Spleen (tissue), 13 donors: ENCODE results near the gene VSIG2. TPM values are rescaled to one million over a fixed set of nuclear protein-coding genes. Genes with fewer than 3 reads are reported as not detected.

Experiments used
- DNase-seq: peaks from one replicate; pipeline ENCODE4 v3.0.0-alpha.2; 2020
- H3K27ac ChIP-seq, 8 donors: fragments of 200-600 bp; sonication (generic) in 7 of 8; 1 replicate in 4 of 8; 2 replicates in 4 of 8; pipeline versions ENCODE4 v1.5.0 to v1.8.0; 2016 to 2021; ENCODE audit warnings: inconsistent platforms in 4 of 8, mild to moderate bottlenecking in 4 of 8, moderate library complexity in 1 of 8
- H3K27me3 ChIP-seq, 7 donors: fragments of 200-600 bp; sonication (generic) in 6 of 7; replicated peaks in 1 of 7; 1 replicate in 4 of 7; 2 replicates in 3 of 7; pipeline versions ENCODE4 v1.5.0 to v1.8.0; 2016 to 2021; ENCODE audit warnings: inconsistent platforms in 3 of 7, mild to moderate bottlenecking in 1 of 7
- H3K36me3 ChIP-seq, 6 donors: fragments of 200-600 bp; sonication (generic) in 5 of 6; 1 replicate in 4 of 6; 2 replicates in 2 of 6; pipeline versions ENCODE4 v1.5.0 to v1.8.0; 2016 to 2021; ENCODE audit warnings: inconsistent platforms in 2 of 6
- H3K4me1 ChIP-seq, 6 donors: fragments of 200-600 bp; sonication (generic) in 5 of 6; 1 replicate in 3 of 6; 2 replicates in 3 of 6; pipeline versions ENCODE4 v1.5.0 to v1.8.0; 2016 to 2021; ENCODE audit warnings: inconsistent platforms in 3 of 6
- H3K4me3 ChIP-seq, 8 donors: fragments of 200-600 bp; sonication (generic) in 7 of 8; 1 replicate in 4 of 8; 2 replicates in 4 of 8; pipeline versions ENCODE4 v1.5.0 to v1.8.0; 2016 to 2021; ENCODE audit warnings: inconsistent platforms in 4 of 8, mild to moderate bottlenecking in 4 of 8, moderate library complexity in 2 of 8
- H3K9me3 ChIP-seq, 8 donors: fragments of 200-600 bp; sonication (generic) in 7 of 8; 1 replicate in 4 of 8; 2 replicates in 4 of 8; pipeline versions ENCODE4 v1.5.0 to v1.8.0; 2016 to 2021; ENCODE audit warnings: inconsistent platforms in 4 of 8
- CTCF ChIP-seq, 11 experiments: fragments of 200-600 bp in 7 of 11; fragments of 450-650 bp in 4 of 11; sonication (generic) in 4 of 11; IDR thresholded peaks in 8 of 11; conservative IDR thresholded peaks in 3 of 11; 1 replicate in 7 of 11; 2 replicates in 4 of 11; pipeline versions ENCODE4 v1.4.0 to v1.8.0; 2016 to 2021; ENCODE audit warnings: antibody characterized with exemption in 11 of 11, inconsistent platforms in 4 of 11, mild to moderate bottlenecking in 1 of 11
- POLR2A ChIP-seq, 3 donors: fragments of 450-650 bp; IDR thresholded peaks; one replicate each; pipeline ENCODE4 v1.5.1; 2017; ENCODE audit warnings: antibody characterized with exemption in 3 of 3, mild to moderate bottlenecking in 1 of 3
- POLR2AphosphoS5 ChIP-seq, 3 donors: sonication (generic); formaldehyde crosslinking; IDR thresholded peaks; one replicate each; pipeline ENCODE4 v1.5.1; 2017; ENCODE audit warnings: antibody characterized with exemption in 3 of 3
- WGBS, 5 donors: extraction: QIAGEN DNeasy Blood & Tissue Kit in 3 of 5; methylation state at CpG; one replicate each; pipeline versions ENCODE4 v1.1.5 to v1.1.7; 2013 to 2018; 5-methylcytosine and 5-hydroxymethylcytosine counted together
- intact Hi-C: fragments of 100-400 bp; cut with DNase I; formaldehyde crosslinking; loops from one replicate; pipeline ENCODE4 v1.15.0; 2023; ENCODE audit warnings: low total_unique reads
- long read RNA-seq, 2 donors: transcript quantifications; one replicate each; lab custom pipeline, GENCODE V29; 2026
- polyA plus RNA-seq, 3 donors: library from polyadenylated mRNA; stranded (reverse); fragments of 200-250 nt; gene quantifications; one replicate each; pipeline ENCODE4 v1.2.1, GENCODE V29; 2013
- total RNA-seq, 7 donors: library from RNA; depleted of rRNA in 3 of 7; stranded (reverse); fragments of >200 nt in 3 of 7; fragmentation: NEBNext Ultra II Directional in 4 of 7; extraction: Animal tissue kit (Norgen Biotek cat#: 25700) in 4 of 7; gene quantifications; one replicate each; pipeline versions ENCODE4 v1.1.0 to v1.2.1, GENCODE V29; 2016 to 2021
- donor health status: healthy with polysubstance abuse.
- donor health status: DM: no; HTN: no; CAD: no; lungs with moderate emphysema.
- donor health status: DM: no; HTN: no; CAD: no.
- donor health status: Bipolar disorder and iron deficiency.
- donor health status: healthy.
- donor health status: DM: no; HTN: no; CAD: no.
- donor health status: DM: yes; HTN: yes; CAD: no.

Gene VSIG2
- total RNA-seq, result 1 to 10 TPM in 2 of 7 donors, under 1 TPM in 2, not detected in 3; 0.43 to 1.5 (median 1.0) TPM
- 1 to 10 TPM in 2 of 3 donors, under 1 TPM in 1; 0.47 to 2.1 (median 2.0) TPM for polyA plus RNA-seq
- long read RNA-seq, donor 1, result 0 reads
- long read RNA-seq, donor 2, result 0 reads

GRCh38 chr11:124751741-124752470, at the start of gene VSIG2:
TSS of gene VSIG2 (minus strand) at chr11:124752255. CDS start at chr11:124752137, 118 bp downstream.
- peak; percentile 77 for DNase-seq
- peaks cover 0 to 64% (median 45%) of the 10 kb centered on the region in 6 donors for H3K4me1 ChIP-seq
- H3K27ac ChIP-seq, result peak within 1 kb of the TSS in 4 of 8 donors; percentile 3 to 48 (median 41)
- intact Hi-C loops, result no loop called here
- no peaks in the 10 kb centered on the region for H3K9me3 ChIP-seq
- no peak within 1 kb of the TSS for H3K4me3 ChIP-seq
- WGBS, 5 donors, result 54 to 81% (median 67%) methylated on average over 29 to 42 of the region's 42 CpGs
- H3K27me3 ChIP-seq, result peaks cover 0 to 14% (median 0%) of the 10 kb centered on the region in 7 donors
- peak in 2 of 3 donors; percentile 56 to 76 for TF ChIP-seq POLR2AphosphoS5 (IDR thresholded peaks at IDR 0.05)
- no peak for TF ChIP-seq POLR2A (IDR thresholded peaks at IDR 0.05)
- no peaks in the 10 kb centered on the region for H3K36me3 ChIP-seq

GRCh38 chr11:124801014-124801413, 49.0 kb upstream of the VSIG2 start:
- no peak for TF ChIP-seq POLR2A (IDR thresholded peaks at IDR 0.05)
- no peak for TF ChIP-seq POLR2AphosphoS5 (IDR thresholded peaks at IDR 0.05)
- no peak for TF ChIP-seq CTCF (IDR thresholded peaks at IDR 0.05 in 8 of 11, conservative IDR thresholded peaks at IDR 0.05 in 3 of 11)
- DNase-seq, result no peak
- 10 to 18% (median 13%) methylated on average over 8 of the region's 8 CpGs for WGBS, 5 donors

GRCh38 chr11:124800226-124800929, 48.3 kb upstream of the VSIG2 start, which contains the start of gene MSANTD2:
TSS of gene MSANTD2 (minus strand) at chr11:124800406. CDS start at chr11:124800380, 26 bp downstream.
- Histone ChIP-seq H3K4me3 (peak within 1 kb of the TSS; percentile 65 to 99 (median 96)), H3K4me1 (peaks cover 12 to 52% (median 39%) of the 10 kb centered on the region in 6 donors), H3K27me3 (peaks cover 0 to 6% (median 0%) of the 10 kb centered on the region in 7 donors), H3K27ac (peak within 1 kb of the TSS; percentile 97 to 100 (median 98)), H3K9me3 (no peaks in the 10 kb centered on the region), H3K36me3 (peaks cover 0 to 3% (median under 1%) of the 10 kb centered on the region in 6 donors)
- TF ChIP-seq POLR2AphosphoS5 (IDR thresholded peaks at IDR 0.05), result peak; percentile 94 to 97 (median 96)
- peak in 2 of 11 experiments; percentile 14 to 18 for TF ChIP-seq CTCF (IDR thresholded peaks at IDR 0.05 in 8 of 11, conservative IDR thresholded peaks at IDR 0.05 in 3 of 11)
- TF ChIP-seq POLR2A (IDR thresholded peaks at IDR 0.05), result peak in 1 of 3 donors; percentile 74
- 0 to 2% (median 0%) methylated on average over 21 to 62 of the region's 62 CpGs for WGBS, 5 donors
- intact Hi-C loops, result no loop called here
- DNase-seq, result peak; percentile 97

More at GRCh38 chr11:124801014-124801413, 49.0 kb upstream of the VSIG2 start:
- Histone ChIP-seq H3K9me3 (no peaks in the 10 kb centered on the region), H3K27ac (peak overlapping the region; percentile 97 to 100 (median 98)), H3K4me3 (peak overlapping the region; percentile 65 to 99 (median 96)), H3K27me3 (peaks cover 0 to 6% (median 0%) of the 10 kb centered on the region in 7 donors), H3K4me1 (peaks cover 12 to 52% (median 39%) of the 10 kb centered on the region in 6 donors), H3K36me3 (peaks cover 0 to 9% (median 2%) of the 10 kb centered on the region in 6 donors)
- intact Hi-C loops, result no loop called here

- Histone ChIP-seq H3K27ac (peak overlapping the region; percentile 97 to 100 (median 98)), H3K36me3 (no peaks in the 10 kb centered on the region), H3K4me3 (peak overlapping the region; percentile 65 to 99 (median 96)), H3K4me1 (peaks cover 12 to 53% (median 39%) of the 10 kb centered on the region in 6 donors), H3K9me3 (no peaks in the 10 kb centered on the region), H3K27me3 (peaks cover 0 to 6% (median 0%) of the 10 kb centered on the region in 7 donors)
- intact Hi-C loops, result no loop called here
- WGBS, 5 donors, result 0 to 1% (median 0%) methylated on average over 24 to 83 of the region's 83 CpGs
- DNase-seq, result peak; percentile 90
- TF ChIP-seq POLR2A (IDR thresholded peaks at IDR 0.05) (no peak), POLR2AphosphoS5 (IDR thresholded peaks at IDR 0.05) (peak in 2 of 3 donors; percentile 16 to 39)
Observed at GRCh38 chr11:124799348-124800225, 47.5 kb upstream of the VSIG2 start.
